ENCODE data around the gene TMEM86A. TPM values are rescaled to one million over a fixed set of nuclear protein-coding genes. Genes with fewer than 3 reads are reported as not detected.

TMEM86A gene
- total and polyA plus RNA-seq, 2 of the 13 experiments (the other 11 are each of a cell fraction or from before 2014, with no cell fraction given): 0.03 to 0.07 TPM

- POLR2A ChIA-PET: no interaction called here
- FAIRE-seq (no peak), DNase-seq (ENCODE audit: low spot score) (no peak), ATAC-seq (no peak)
- CTCF ChIA-PET (ENCODE audit: low intra/inter-chr PET ratio, low total read pairs): no interaction called here
- no TSS peak for BruUV-seq (replicated peaks)
- H3K4me2 ChIP-seq (ENCODE audit: low read depth, low read length): no peak overlapping the region
- H3K79me2 ChIP-seq (ENCODE audit: insufficient read depth, low read length): no peaks in the 10 kb centered on the region
- H3K9me3 ChIP-seq (ENCODE audit: low read length): no peaks in the 10 kb centered on the region
- 43% methylated on average over 15 of the region's 17 CpGs for WGBS (ENCODE audit: low lambda C conversion rate)
- H2AFZ ChIP-seq (ENCODE audit: low read length): no peak overlapping the region
- H3K4me1 ChIP-seq (ENCODE audit: insufficient read depth, low read length): peaks cover 16% of the 10 kb centered on the region
- H3K27me3 ChIP-seq (ENCODE audit: control insufficient read depth in 1 of 2, insufficient read depth in 2 of 2, low read length in 2 of 2): peaks cover 1 to 57% of the 10 kb centered on the region in 2 experiments; a peak in 4 of 5 replicates
- in situ Hi-C loops (cut with HindIII; ENCODE audit: extremely low pct_ligation_motif_present, low pct_unique_long_range_greater_than_20kb) (no loop called here), intact Hi-C loops (cut with micrococcal nuclease; ENCODE audit: unreplicated experiment) (no loop called here)
- no peak overlapping the region for H3K9ac ChIP-seq (ENCODE audit: insufficient read depth, low read depth, low read length)
- no peak overlapping the region for H3K27ac ChIP-seq (ENCODE audit: extremely low read length, insufficient read depth, low read length)
- H4K20me1 ChIP-seq (ENCODE audit: insufficient read depth, low read length): no peaks in the 10 kb centered on the region
- TF ChIP-seq ZNF513 (CRISPR knock-in tag; conservative IDR thresholded peaks at IDR 0.05) (no peak), ZNF879 (CRISPR knock-in tag; IDR thresholded peaks at IDR 0.05) (no peak), ZNF749 (CRISPR knock-in tag; IDR thresholded peaks at IDR 0.05; ENCODE audit: borderline replicate concordance) (no peak), TMF1 (CRISPR knock-in tag; IDR thresholded peaks at IDR 0.05; ENCODE audit: low read depth) (no peak), PBX3 (CRISPR knock-in tag; IDR thresholded peaks at IDR 0.05; ENCODE audit: borderline replicate concordance) (no peak), MXD1 (CRISPR knock-in tag; IDR thresholded peaks at IDR 0.05) (no peak), MXI1 (IDR thresholded peaks at IDR 0.05; ENCODE audit: borderline replicate concordance, low read depth, low read length) (no peak), ZNF780A (CRISPR knock-in tag; IDR thresholded peaks at IDR 0.05) (no peak)
- TF ChIP-seq, protein P1, sequence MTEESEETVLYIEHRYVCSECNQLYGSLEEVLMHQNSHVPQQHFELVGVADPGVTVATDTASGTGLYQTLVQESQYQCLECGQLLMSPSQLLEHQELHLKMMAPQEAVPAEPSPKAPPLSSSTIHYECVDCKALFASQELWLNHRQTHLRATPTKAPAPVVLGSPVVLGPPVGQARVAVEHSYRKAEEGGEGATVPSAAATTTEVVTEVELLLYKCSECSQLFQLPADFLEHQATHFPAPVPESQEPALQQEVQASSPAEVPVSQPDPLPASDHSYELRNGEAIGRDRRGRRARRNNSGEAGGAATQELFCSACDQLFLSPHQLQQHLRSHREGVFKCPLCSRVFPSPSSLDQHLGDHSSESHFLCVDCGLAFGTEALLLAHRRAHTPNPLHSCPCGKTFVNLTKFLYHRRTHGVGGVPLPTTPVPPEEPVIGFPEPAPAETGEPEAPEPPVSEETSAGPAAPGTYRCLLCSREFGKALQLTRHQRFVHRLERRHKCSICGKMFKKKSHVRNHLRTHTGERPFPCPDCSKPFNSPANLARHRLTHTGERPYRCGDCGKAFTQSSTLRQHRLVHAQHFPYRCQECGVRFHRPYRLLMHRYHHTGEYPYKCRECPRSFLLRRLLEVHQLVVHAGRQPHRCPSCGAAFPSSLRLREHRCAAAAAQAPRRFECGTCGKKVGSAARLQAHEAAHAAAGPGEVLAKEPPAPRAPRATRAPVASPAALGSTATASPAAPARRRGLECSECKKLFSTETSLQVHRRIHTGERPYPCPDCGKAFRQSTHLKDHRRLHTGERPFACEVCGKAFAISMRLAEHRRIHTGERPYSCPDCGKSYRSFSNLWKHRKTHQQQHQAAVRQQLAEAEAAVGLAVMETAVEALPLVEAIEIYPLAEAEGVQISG (CRISPR knock-in tag; IDR thresholded peaks at IDR 0.05): no peak
- H3K4me3 ChIP-seq (replicated peaks in 1 of 3; ENCODE audit: insufficient read depth in 1 of 3, low read depth in 2 of 3, low read length in 3 of 3): no peak overlapping the region
- H3K36me3 ChIP-seq (replicated peaks in 1 of 2; ENCODE audit: control insufficient read depth in 1 of 2, insufficient read depth in 2 of 2, low read length in 2 of 2): no peaks in the 10 kb centered on the region
Measured at GRCh38 chr11:18701614-18702216, 3.1 kb downstream of the TMEM86A start.
